HEK293T (cell line): ENCODE measurements around the gene CFL2.

Experiments
- BHLHE40 ChIP-seq: fragments of 450-650 bp; IDR thresholded peaks from 2 replicates; pipeline ENCODE4 v1.6.1; 2016; ENCODE audit warnings: mild to moderate bottlenecking, moderate library complexity, borderline replicate concordance
- CTBP1 ChIP-seq: fragments of 450-650 bp; IDR thresholded peaks from 2 replicates; pipeline ENCODE4 v1.6.1; 2016; ENCODE audit warnings: borderline replicate concordance
- FOXK2 ChIP-seq: fragments of 450-650 bp; IDR thresholded peaks from 2 replicates; pipeline ENCODE4 v1.6.1; 2016; ENCODE audit warnings: mild to moderate bottlenecking
- FOXM1 ChIP-seq: fragments of 450-650 bp; IDR thresholded peaks from 2 replicates; pipeline ENCODE4 v1.6.1; 2017; ENCODE audit warnings: mild to moderate bottlenecking, borderline replicate concordance
- HDGF ChIP-seq: fragments of 450-650 bp; IDR thresholded peaks from 2 replicates; pipeline ENCODE4 v1.6.1; 2017; ENCODE audit warnings: antibody characterized with exemption, borderline replicate concordance
- L3MBTL2 ChIP-seq: fragments of 450-650 bp; conservative IDR thresholded peaks from 2 replicates; pipeline ENCODE4 v1.6.1; 2016; ENCODE audit warnings: mild to moderate bottlenecking
- NFRKB ChIP-seq: fragments of 450-650 bp; IDR thresholded peaks from 2 replicates; pipeline ENCODE4 v1.6.1; 2016; ENCODE audit warnings: mild to moderate bottlenecking, moderate library complexity
- SP1 ChIP-seq: fragments of 450-650 bp; IDR thresholded peaks from 2 replicates; pipeline ENCODE4 v1.6.1; 2017
- SUZ12 ChIP-seq: fragments of 450-650 bp; IDR thresholded peaks from 2 replicates; pipeline ENCODE4 v1.6.1; 2016; ENCODE audit warnings: mild to moderate bottlenecking
- ZNF384 ChIP-seq: fragments of 450-650 bp; IDR thresholded peaks from 2 replicates; pipeline ENCODE4 v1.6.1; 2016

DNA sequence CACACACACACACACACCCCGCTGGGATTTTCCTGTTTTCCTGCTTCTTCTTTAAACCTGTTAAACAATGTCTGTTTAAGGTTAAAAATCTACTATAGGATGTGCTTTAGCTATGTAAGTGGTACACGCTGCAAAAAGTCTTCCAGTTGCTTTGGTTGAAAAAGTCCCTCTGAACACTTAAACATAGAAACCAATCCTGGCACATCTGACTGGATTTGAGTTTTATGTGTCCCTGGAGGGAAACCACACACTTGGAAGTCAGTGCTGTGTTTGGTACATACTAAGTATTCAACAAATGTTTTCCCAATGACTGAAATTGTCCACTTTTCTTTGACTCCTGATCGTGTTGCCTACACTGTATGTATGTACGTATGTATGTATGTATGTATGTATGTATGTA, 22.0 kb downstream of the CFL2 start:
- no peak for TF ChIP-seq FOXM1
- TF ChIP-seq SUZ12: no peak
- no peak for TF ChIP-seq BHLHE40
- TF ChIP-seq L3MBTL2: no peak
- no peak for TF ChIP-seq NFRKB
- TF ChIP-seq FOXK2: no peak
- no peak for TF ChIP-seq HDGF
- no peak for TF ChIP-seq ZNF384
- no peak for TF ChIP-seq CTBP1
- no peak for TF ChIP-seq SP1
